ENCODE data around the gene RAPGEF2.

Gene RAPGEF2

DNA sequence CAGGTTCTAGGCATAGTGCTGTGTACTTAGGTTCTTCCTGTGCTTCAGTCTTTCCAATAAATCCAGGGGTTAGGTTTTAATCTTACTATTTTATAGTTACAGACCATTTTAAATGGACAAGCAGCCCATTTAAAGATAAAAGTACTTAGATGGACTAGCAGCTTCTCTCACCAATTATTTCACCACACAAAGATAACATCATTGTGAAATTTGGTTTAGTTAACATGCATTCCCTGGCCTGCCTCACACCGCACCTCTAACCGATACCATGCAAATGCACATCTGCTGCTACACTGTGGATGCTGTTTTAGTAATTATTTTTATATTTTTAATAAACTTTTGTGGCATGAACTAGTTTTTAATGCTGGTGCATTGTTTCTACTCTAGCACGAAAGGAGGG lies 252.6 kb downstream of the RAPGEF2 start:
- TF ChIP-seq, protein P1, sequence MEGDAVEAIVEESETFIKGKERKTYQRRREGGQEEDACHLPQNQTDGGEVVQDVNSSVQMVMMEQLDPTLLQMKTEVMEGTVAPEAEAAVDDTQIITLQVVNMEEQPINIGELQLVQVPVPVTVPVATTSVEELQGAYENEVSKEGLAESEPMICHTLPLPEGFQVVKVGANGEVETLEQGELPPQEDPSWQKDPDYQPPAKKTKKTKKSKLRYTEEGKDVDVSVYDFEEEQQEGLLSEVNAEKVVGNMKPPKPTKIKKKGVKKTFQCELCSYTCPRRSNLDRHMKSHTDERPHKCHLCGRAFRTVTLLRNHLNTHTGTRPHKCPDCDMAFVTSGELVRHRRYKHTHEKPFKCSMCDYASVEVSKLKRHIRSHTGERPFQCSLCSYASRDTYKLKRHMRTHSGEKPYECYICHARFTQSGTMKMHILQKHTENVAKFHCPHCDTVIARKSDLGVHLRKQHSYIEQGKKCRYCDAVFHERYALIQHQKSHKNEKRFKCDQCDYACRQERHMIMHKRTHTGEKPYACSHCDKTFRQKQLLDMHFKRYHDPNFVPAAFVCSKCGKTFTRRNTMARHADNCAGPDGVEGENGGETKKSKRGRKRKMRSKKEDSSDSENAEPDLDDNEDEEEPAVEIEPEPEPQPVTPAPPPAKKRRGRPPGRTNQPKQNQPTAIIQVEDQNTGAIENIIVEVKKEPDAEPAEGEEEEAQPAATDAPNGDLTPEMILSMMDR (IDR thresholded peaks at IDR 0.05): no peak

DNA sequence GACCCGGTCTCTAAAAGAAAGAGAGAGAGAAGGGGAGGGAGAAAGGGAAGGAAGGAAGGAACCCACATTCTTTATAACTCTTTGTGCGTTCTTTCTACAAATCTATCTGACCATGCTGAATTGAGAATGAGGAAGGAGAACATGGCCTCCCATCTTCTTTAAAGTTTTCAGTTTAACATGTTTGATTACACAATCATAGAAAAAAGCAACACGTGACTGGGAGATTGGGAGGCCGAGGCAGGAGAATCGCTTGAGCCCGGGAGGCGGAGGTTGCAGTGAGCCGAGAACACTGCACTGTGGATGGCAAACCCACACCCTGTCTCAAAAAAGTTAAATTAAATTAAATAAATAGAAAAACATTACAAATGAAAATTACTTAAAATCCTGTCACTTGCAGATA lies 254.5 kb downstream of the RAPGEF2 start:
- TF ChIP-seq, protein P1 (IDR thresholded peaks at IDR 0.05): no peak

DNA sequence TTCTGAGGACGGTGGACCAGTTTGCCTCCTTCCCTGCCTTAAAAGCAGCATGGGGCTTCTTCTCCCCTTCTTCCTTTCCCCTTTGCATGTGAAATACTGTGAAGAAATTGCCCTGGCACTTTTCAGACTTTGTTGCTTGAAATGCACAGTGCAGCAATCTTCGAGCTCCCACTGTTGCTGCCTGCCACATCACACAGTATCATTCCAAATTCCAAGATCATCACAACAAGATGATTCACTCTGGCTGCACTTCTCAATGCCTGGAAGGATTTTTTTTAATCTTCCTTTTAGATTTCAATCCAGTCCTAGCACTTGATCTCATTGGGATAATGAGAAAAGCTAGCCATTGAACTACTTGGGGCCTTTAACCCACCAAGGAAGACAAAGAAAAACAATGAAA lies 255.3 kb downstream of the RAPGEF2 start:
- TF ChIP-seq, protein P1 (IDR thresholded peaks at IDR 0.05): no peak

DNA sequence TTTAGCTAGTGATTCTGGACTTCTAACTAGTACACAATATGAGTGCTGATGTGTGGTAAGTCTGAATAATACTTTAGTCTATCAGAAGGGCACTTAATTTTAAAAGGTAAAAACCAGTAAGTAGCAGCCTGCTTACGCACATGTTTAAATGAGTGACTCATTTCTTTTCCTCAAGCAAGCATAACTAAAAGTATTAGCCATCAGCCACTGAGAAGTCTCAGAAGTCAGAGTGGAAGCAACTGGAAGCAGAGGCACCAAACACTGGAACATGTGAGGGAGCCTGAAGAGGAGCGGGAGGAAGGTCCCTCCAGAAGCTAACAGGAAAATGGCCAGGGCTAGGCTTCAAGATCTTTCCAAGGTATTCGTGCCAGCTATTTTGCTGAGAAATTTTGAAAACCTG lies 257.7 kb downstream of the RAPGEF2 start:
- TF ChIP-seq, protein P1 (IDR thresholded peaks at IDR 0.05): no peak

DNA sequence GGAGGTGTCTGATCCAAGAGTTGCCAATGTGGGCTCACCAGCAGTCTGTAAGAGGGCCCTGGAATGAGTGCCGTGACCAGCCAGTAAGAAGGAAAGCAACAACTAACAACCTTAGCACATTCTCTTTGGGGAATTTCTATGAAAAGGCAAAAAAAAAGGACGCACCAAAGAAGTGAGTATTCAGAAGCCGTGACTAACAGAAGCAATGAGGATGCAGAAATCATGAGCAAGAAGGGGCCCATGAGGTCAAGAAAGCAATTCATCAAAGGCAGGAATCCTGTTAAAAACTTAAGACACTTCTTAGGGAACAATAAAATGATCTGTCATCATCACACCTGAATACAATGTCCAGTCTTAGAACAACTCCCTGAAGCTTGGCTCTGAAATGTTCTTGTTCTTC lies 260.5 kb downstream of the RAPGEF2 start:
- TF ChIP-seq, protein P1 (IDR thresholded peaks at IDR 0.05): no peak

DNA sequence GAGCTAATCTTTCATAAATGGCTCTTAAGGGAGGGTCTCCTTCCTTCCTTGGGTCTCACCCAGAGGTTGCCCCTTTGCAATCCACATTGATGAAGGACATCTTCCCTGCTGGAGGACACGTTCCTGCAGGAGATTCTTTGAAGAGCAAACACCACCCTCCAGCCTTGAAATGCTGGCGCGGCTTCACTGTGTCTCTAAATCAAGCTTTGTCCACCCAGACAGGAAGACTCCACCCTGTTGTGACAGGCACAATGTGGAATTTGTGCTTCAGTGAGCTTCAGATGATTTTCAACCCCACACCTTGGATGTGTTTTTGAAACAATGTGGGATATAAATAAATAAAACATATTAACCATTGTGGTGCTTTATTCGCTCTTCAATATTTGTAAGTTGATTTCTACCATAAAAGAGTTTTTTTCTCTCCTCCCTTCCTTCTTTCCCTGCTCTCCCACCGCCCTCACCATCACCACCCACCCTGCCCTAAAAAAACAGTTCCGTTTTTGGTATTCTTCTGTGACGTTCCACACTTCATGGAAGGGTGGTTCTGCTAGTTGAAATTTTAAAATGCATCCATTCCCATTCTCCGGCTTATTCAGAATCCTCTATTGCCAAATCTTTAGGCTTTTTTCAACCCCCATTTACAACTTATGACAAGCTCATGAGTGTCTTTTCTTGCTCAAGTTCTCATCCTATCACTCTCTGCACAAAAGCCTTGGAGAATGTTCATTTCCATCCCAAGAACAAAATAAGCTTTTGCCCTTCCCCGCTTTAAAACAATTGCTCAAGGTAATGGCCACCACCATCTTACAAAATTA lies 264.3 kb downstream of the RAPGEF2 start:
- TF ChIP-seq, protein P1 (IDR thresholded peaks at IDR 0.05): no peak

DNA sequence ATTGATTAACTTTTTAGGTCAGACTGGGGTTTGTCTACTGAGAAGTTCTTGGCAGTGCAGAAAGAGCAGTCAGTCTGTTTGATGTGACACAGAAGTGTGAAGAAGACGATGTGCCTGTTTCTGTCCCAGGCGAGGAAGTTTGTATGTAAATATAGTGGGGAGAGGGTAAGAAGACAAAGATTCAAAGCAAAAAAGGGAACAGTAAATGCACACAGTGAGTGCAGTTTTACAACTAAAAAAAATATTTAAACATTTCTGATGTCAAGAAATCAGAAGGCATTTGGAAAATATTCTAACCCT lies 264.9 kb downstream of the RAPGEF2 start:
- TF ChIP-seq, protein P1 (IDR thresholded peaks at IDR 0.05): no peak

DNA sequence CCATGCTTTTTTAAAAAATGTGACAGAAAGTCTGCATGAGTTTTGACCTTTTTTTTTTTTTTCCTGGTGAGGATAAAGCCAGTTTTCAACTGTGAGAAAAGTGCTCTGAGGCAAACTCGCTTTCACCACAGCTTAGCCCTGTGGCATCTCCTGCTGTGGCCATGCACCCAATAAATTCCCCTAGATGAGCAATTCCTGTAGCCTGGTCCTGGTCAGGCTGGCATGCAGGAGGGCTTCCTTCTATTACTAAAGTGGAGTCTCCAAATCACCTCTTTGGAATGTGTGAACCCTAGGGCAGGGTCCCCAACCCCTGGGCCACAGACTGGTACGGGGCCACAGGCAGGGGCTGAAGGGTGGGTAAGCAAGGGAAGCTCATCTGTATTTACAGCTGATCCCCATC lies 265.4 kb downstream of the RAPGEF2 start:
- TF ChIP-seq, protein P1 (IDR thresholded peaks at IDR 0.05): no peak

Measured in LNCAP (cell line).